Endothelial cell of umbilical vein (primary cell): Measurements from ENCODE around the gene C11orf58.

ENCODE experiments used
- CTCF ChIP-seq, 2 donors: IDR thresholded peaks; 1 replicate in 1 of 2; 2 replicates in 1 of 2; pipeline ENCODE4 v1.5.1; 2011; ENCODE audit warnings: low read length in 2 of 2, mild to moderate bottlenecking in 2 of 2, moderate library complexity in 2 of 2, control low read depth in 1 of 2, inconsistent platforms in 1 of 2, low read depth in 1 of 2; ENCODE audit not compliant: insufficient read depth in 1 of 2; ENCODE audit errors: extremely low read depth in 1 of 2
- EZH2 ChIP-seq: IDR thresholded peaks from 2 replicates; pipeline ENCODE4 v1.6.1; 2012; ENCODE audit warnings: borderline replicate concordance, low read depth, mild to moderate bottlenecking, moderate library complexity, low read length, inconsistent platforms; ENCODE audit not compliant: severe bottlenecking
- JUN ChIP-seq: IDR thresholded peaks from 2 replicates; pipeline ENCODE4 v1.6.1; 2011; ENCODE audit warnings: borderline replicate concordance, low read depth; ENCODE audit not compliant: insufficient read length, insufficient read depth
- MAX ChIP-seq: IDR thresholded peaks from 2 replicates; pipeline ENCODE4 v1.6.1; 2011; ENCODE audit not compliant: insufficient read depth, insufficient read length
- MYC ChIP-seq: IDR thresholded peaks from one replicate; pipeline ENCODE4 v1.6.1; 2011; ENCODE audit warnings: mild to moderate bottlenecking, low read depth, low read length
- POLR2A ChIP-seq: IDR thresholded peaks from 2 replicates; pipeline ENCODE4 v1.6.1; 2012; ENCODE audit warnings: low read depth, mild to moderate bottlenecking, control low read depth, low read length
- POLR2AphosphoS5 ChIP-seq: IDR thresholded peaks from 2 replicates; pipeline ENCODE4 v1.6.1; 2012; ENCODE audit warnings: low read depth, mild to moderate bottlenecking, control low read depth, low read length, moderate library complexity; ENCODE audit not compliant: insufficient read depth

GRCh38 chr11:16759857-16760508 lies 21.5 kb downstream of the C11orf58 start:
- TF ChIP-seq CTCF (IDR thresholded peaks at IDR 0.05; ENCODE audit: extremely low read depth in 1 of 2, insufficient read depth in 1 of 2, low read depth in 1 of 2, low read length in 2 of 2) = no peak
- TF ChIP-seq JUN = peak; percentile 85
- TF ChIP-seq MAX = no peak
- peak; percentile 64 for TF ChIP-seq POLR2AphosphoS5
- no peak for TF ChIP-seq EZH2
- no peak for TF ChIP-seq POLR2A
- no peak for TF ChIP-seq MYC
